HG03432 (cell line): Measurements from ENCODE around the gene SSBP2.
"Not testable (repeated sequence)": the region's sequence is repeated elsewhere in the genome, so short reads cannot be mapped to it uniquely, and the experiment has no call there.

Experiments used
- ATAC-seq: cut with Tn5 transposase; IDR thresholded peaks from one replicate; pipeline ENCODE4 v1.9.1; 2021; ENCODE audit warnings: mild to moderate bottlenecking, moderate library complexity; ENCODE audit not compliant: unreplicated experiment

The SSBP2 gene

GRCh38 chr5:81537905-81538547 lies 212.9 kb downstream of the SSBP2 start:
- no peak for ATAC-seq

GRCh38 chr5:81534441-81534840 lies 216.5 kb downstream of the SSBP2 start:
- no peak for ATAC-seq

GRCh38 chr5:81533629-81534405 lies 217.1 kb downstream of the SSBP2 start:
- ATAC-seq, result no peak

- ATAC-seq, result no peak
Measured at GRCh38 chr5:81530919-81531318, 220.0 kb downstream of the SSBP2 start.

- ATAC-seq, result no peak
Measured at GRCh38 chr5:81525690-81526089, 225.2 kb downstream of the SSBP2 start.

GRCh38 chr5:81524015-81524414 lies 226.9 kb downstream of the SSBP2 start:
- no peak for ATAC-seq

- ATAC-seq, result no peak
Measured at GRCh38 chr5:81522571-81522970, 228.3 kb downstream of the SSBP2 start.

GRCh38 chr5:81520769-81521168 lies 230.1 kb downstream of the SSBP2 start:
- ATAC-seq, result no peak

GRCh38 chr5:81519217-81519905 lies 231.5 kb downstream of the SSBP2 start:
- ATAC-seq, result no peak

- ATAC-seq, result no peak
Measured at GRCh38 chr5:81517462-81517861, 233.4 kb downstream of the SSBP2 start.

- no peak for ATAC-seq
Measured at GRCh38 chr5:81516091-81516490, 234.8 kb downstream of the SSBP2 start.

- no peak for ATAC-seq
Measured at GRCh38 chr5:81513982-81514381, 236.9 kb downstream of the SSBP2 start.

- no peak for ATAC-seq
Measured at GRCh38 chr5:81513473-81513872, 237.4 kb downstream of the SSBP2 start.

GRCh38 chr5:81506900-81507588 lies 243.9 kb downstream of the SSBP2 start:
- peak; percentile 99 for ATAC-seq

GRCh38 chr5:81506378-81506777 lies 244.5 kb downstream of the SSBP2 start:
- no peak for ATAC-seq

GRCh38 chr5:81505672-81506071 lies 245.2 kb downstream of the SSBP2 start:
- no peak for ATAC-seq

- not testable (repeated sequence) for ATAC-seq
Measured at GRCh38 chr5:81503602-81504001, 247.3 kb downstream of the SSBP2 start.

GRCh38 chr5:81495286-81495685 lies 255.6 kb downstream of the SSBP2 start:
- ATAC-seq, result no peak

GRCh38 chr5:81488862-81489261 lies 262.0 kb downstream of the SSBP2 start:
- no peak for ATAC-seq

- no peak for ATAC-seq
Measured at GRCh38 chr5:81486711-81487110, 264.2 kb downstream of the SSBP2 start.

- no peak for ATAC-seq
Measured at GRCh38 chr5:81482595-81482994, 268.3 kb downstream of the SSBP2 start.
